Mesenchymal stem cell (in vitro differentiated cells and primary cell): ENCODE data around the gene CXXC5.
A peak's percentile ranks its signal among the peaks of the same experiment; 100 is the strongest.

Experiments
- DNase-seq: peaks from one replicate; pipeline ENCODE4 v3.0.0-alpha.2; 2013
- H2AFZ ChIP-seq: one replicate; pipeline ENCODE4 v1.6.1; 2013; ENCODE audit warnings: low read depth, mild to moderate bottlenecking, control low read depth, inconsistent platforms, low read length, moderate library complexity
- H2AK5ac ChIP-seq: 2 replicates; pipeline ENCODE4 v1.6.1; 2013; ENCODE audit warnings: low read length, moderate library complexity, mild to moderate bottlenecking, inconsistent platforms; ENCODE audit not compliant: severe bottlenecking
- H2BK120ac ChIP-seq: one replicate; pipeline ENCODE4 v1.6.1; 2013; ENCODE audit warnings: low read depth, mild to moderate bottlenecking, inconsistent platforms, low read length, moderate library complexity
- H2BK12ac ChIP-seq, 2 experiments: one replicate each; pipeline ENCODE4 v1.6.1; 2013; ENCODE audit warnings: inconsistent platforms in 2 of 2, low read length in 2 of 2, mild to moderate bottlenecking in 2 of 2, moderate library complexity in 2 of 2, control low read depth in 1 of 2
- H2BK15ac ChIP-seq: one replicate; pipeline ENCODE4 v1.6.1; 2013; ENCODE audit warnings: mild to moderate bottlenecking, low read depth, inconsistent platforms; ENCODE audit not compliant: poor library complexity, severe bottlenecking
- H2BK5ac ChIP-seq: 2 replicates; pipeline ENCODE4 v1.6.1; 2013; ENCODE audit warnings: low read depth, mild to moderate bottlenecking, low read length, control low read depth, inconsistent platforms; ENCODE audit not compliant: poor library complexity, severe bottlenecking
- H3K14ac ChIP-seq, 2 experiments: one replicate each; pipeline ENCODE4 v1.6.1; 2013; ENCODE audit warnings: inconsistent platforms in 2 of 2, low read length in 2 of 2, control low read depth in 1 of 2, mild to moderate bottlenecking in 1 of 2, moderate library complexity in 1 of 2
- H3K18ac ChIP-seq, 2 experiments: one replicate each; pipeline ENCODE4 v1.6.1; 2013; ENCODE audit warnings: inconsistent platforms in 2 of 2, low read length in 2 of 2, control low read depth in 1 of 2, low read depth in 1 of 2, mild to moderate bottlenecking in 1 of 2
- H3K23ac ChIP-seq, 2 experiments: one replicate each; pipeline ENCODE4 v1.6.1; 2013; ENCODE audit warnings: inconsistent platforms in 2 of 2, low read length in 2 of 2, mild to moderate bottlenecking in 2 of 2, moderate library complexity in 2 of 2, control low read depth in 1 of 2
- H3K27ac ChIP-seq: 2 replicates; pipeline ENCODE4 v1.5.1; 2013; ENCODE audit warnings: mild to moderate bottlenecking, moderate library complexity, low read length, control low read depth, inconsistent platforms; ENCODE audit not compliant: poor library complexity, severe bottlenecking
- H3K27me3 ChIP-seq, 2 experiments: 2 replicates each; pipeline versions ENCODE4 v1.6.1 to v1.7.0; 2013; ENCODE audit warnings: low read length in 2 of 2, mild to moderate bottlenecking in 2 of 2, moderate library complexity in 2 of 2, control low read depth in 1 of 2, inconsistent platforms in 1 of 2; ENCODE audit not compliant: control insufficient read depth in 1 of 2, insufficient read depth in 1 of 2
- H3K36me3 ChIP-seq, 2 experiments: 2 replicates each; pipeline versions ENCODE4 v1.6.1 to v1.7.0; 2013; ENCODE audit warnings: low read length in 2 of 2, control low read depth in 1 of 2, inconsistent platforms in 1 of 2, low read depth in 1 of 2, mild to moderate bottlenecking in 1 of 2; ENCODE audit not compliant: insufficient read depth in 2 of 2, control insufficient read depth in 1 of 2
- H3K4ac ChIP-seq, 2 experiments: one replicate each; pipeline ENCODE4 v1.6.1; 2013; ENCODE audit warnings: inconsistent platforms in 2 of 2, low read length in 2 of 2, mild to moderate bottlenecking in 2 of 2, moderate library complexity in 2 of 2, control low read depth in 1 of 2, low read depth in 1 of 2
- H3K4me1 ChIP-seq: 2 replicates; pipeline ENCODE4 v1.6.1; 2013; ENCODE audit warnings: low read depth, low read length, control low read depth; ENCODE audit not compliant: control insufficient read depth, insufficient read depth
- H3K4me2 ChIP-seq: 2 replicates; pipeline ENCODE4 v1.6.1; 2013; ENCODE audit warnings: low read length, mild to moderate bottlenecking, inconsistent platforms; ENCODE audit not compliant: poor library complexity, severe bottlenecking
- H3K4me3 ChIP-seq, 2 experiments: 2 replicates each; pipeline versions ENCODE4 v1.5.1 to v1.7.0; 2013; ENCODE audit warnings: low read length in 2 of 2, mild to moderate bottlenecking in 2 of 2, control low read depth in 1 of 2, low read depth in 1 of 2; ENCODE audit not compliant: insufficient read depth in 1 of 2
- H3K79me1 ChIP-seq: replicated peaks from 2 replicates; pipeline ENCODE4 v1.6.1; 2013; ENCODE audit warnings: mild to moderate bottlenecking, control low read depth, low read length, inconsistent platforms; ENCODE audit not compliant: poor library complexity, severe bottlenecking
- H3K9ac ChIP-seq: 2 replicates; pipeline ENCODE4 v1.7.0; 2013; ENCODE audit warnings: mild to moderate bottlenecking, low read length, moderate library complexity
- H3K9me3 ChIP-seq: 2 replicates; pipeline ENCODE4 v1.7.0; 2013; ENCODE audit warnings: mild to moderate bottlenecking, low read length; ENCODE audit not compliant: control insufficient read depth
- H4K8ac ChIP-seq: one replicate; pipeline ENCODE4 v1.6.1; 2013; ENCODE audit warnings: inconsistent platforms, mild to moderate bottlenecking, low read length, moderate library complexity
- H4K91ac ChIP-seq: one replicate; pipeline ENCODE4 v1.6.1; 2013; ENCODE audit warnings: mild to moderate bottlenecking, low read length, inconsistent platforms
- WGBS: methylation state at CpG from one replicate; pipeline ENCODE4 v1.1.7; 2013; ENCODE audit warnings: mixed read lengths; 5-methylcytosine and 5-hydroxymethylcytosine counted together

Gene CXXC5

GRCh38 chr5:139665626-139666025 lies 17.5 kb downstream of the CXXC5 start:
- Histone ChIP-seq H3K4ac (no peak overlapping the region), H2BK12ac (no peak overlapping the region)
- no peak for DNase-seq

GRCh38 chr5:139666551-139666950 lies 18.4 kb downstream of the CXXC5 start:
- no peak for DNase-seq
- Histone ChIP-seq H3K14ac (peak overlapping the region in 1 of 2 experiments; percentile 58), H4K8ac (no peak overlapping the region), H3K18ac (peak overlapping the region in 1 of 2 experiments; percentile 34), H3K36me3 (peaks cover 9 to 82% of the 10 kb centered on the region in 2 experiments), H3K4me3 (no peak overlapping the region), H2BK5ac (no peak overlapping the region), H3K79me1 (no peaks in the 10 kb centered on the region), H2BK120ac (no peak overlapping the region), H2AFZ (no peak overlapping the region), H3K4me2 (no peak overlapping the region), H3K27ac (peak overlapping the region; percentile 72), H3K27me3 (no peaks in the 10 kb centered on the region), H2BK15ac (no peak overlapping the region), H3K9me3 (no peaks in the 10 kb centered on the region), H2AK5ac (peak overlapping the region; percentile 18), H3K9ac (peak overlapping the region; percentile 91), H3K23ac (peak overlapping the region in 1 of 2 experiments; percentile 14), H4K91ac (no peak overlapping the region), H3K4ac (no peak overlapping the region), H3K4me1 (peaks cover 95% of the 10 kb centered on the region), H2BK12ac (no peak overlapping the region)
- 92% methylated on average over 7 of the region's 7 CpGs for WGBS

More at GRCh38 chr5:139665626-139666025, 17.5 kb downstream of the CXXC5 start:
- Histone ChIP-seq H3K79me1 (no peaks in the 10 kb centered on the region), H2BK5ac (no peak overlapping the region), H3K4me1 (peaks cover 93% of the 10 kb centered on the region), H3K9ac (no peak overlapping the region), H3K27me3 (no peaks in the 10 kb centered on the region), H3K9me3 (no peaks in the 10 kb centered on the region), H3K14ac (no peak overlapping the region), H3K4me2 (no peak overlapping the region), H3K18ac (peak overlapping the region in 1 of 2 experiments; percentile 18), H2AK5ac (no peak overlapping the region), H2AFZ (no peak overlapping the region), H2BK15ac (no peak overlapping the region), H2BK120ac (no peak overlapping the region), H3K23ac (no peak overlapping the region), H3K27ac (peak overlapping the region; percentile 72), H3K36me3 (peaks cover 6 to 81% of the 10 kb centered on the region in 2 experiments), H3K4me3 (no peak overlapping the region), H4K8ac (no peak overlapping the region), H4K91ac (no peak overlapping the region)
- WGBS, result 94% methylated on average over 11 of the region's 11 CpGs

GRCh38 chr5:139667001-139667729 lies 19.0 kb downstream of the CXXC5 start:
- H3K4ac ChIP-seq, result no peak overlapping the region
- H3K27me3 ChIP-seq, result no peaks in the 10 kb centered on the region
- no peak overlapping the region for H4K8ac ChIP-seq
- peaks cover 9 to 78% of the 10 kb centered on the region in 2 experiments for H3K36me3 ChIP-seq
- H3K9ac ChIP-seq, result peak overlapping the region; percentile 91
- no peak overlapping the region for H3K4me2 ChIP-seq
- peak overlapping the region; percentile 14 for H2AK5ac ChIP-seq
- no peak overlapping the region for H2BK15ac ChIP-seq
- no peak overlapping the region for H2AFZ ChIP-seq
- H3K9me3 ChIP-seq, result no peaks in the 10 kb centered on the region
- no peak overlapping the region for H2BK5ac ChIP-seq
- H4K91ac ChIP-seq, result no peak overlapping the region
- peak overlapping the region in 1 of 2 experiments; percentile 40 for H3K18ac ChIP-seq
- H3K4me3 ChIP-seq, result peak overlapping the region in 1 of 2 experiments; percentile 76
- 83% methylated on average over 2 of the region's 2 CpGs for WGBS
- H3K27ac ChIP-seq, result peak overlapping the region; percentile 72
- H3K79me1 ChIP-seq, result no peaks in the 10 kb centered on the region
- H3K14ac ChIP-seq, result no peak overlapping the region
- no peak overlapping the region for H3K23ac ChIP-seq
- H2BK120ac ChIP-seq, result no peak overlapping the region
- DNase-seq, result no peak
- H3K4me1 ChIP-seq, result peaks cover 91% of the 10 kb centered on the region
- H2BK12ac ChIP-seq, result no peak overlapping the region

GRCh38 chr5:139667730-139668063 lies 19.5 kb downstream of the CXXC5 start:
- Histone ChIP-seq H3K14ac (no peak overlapping the region), H2BK5ac (no peak overlapping the region), H3K18ac (no peak overlapping the region), H2AK5ac (no peak overlapping the region), H3K4ac (no peak overlapping the region), H2BK15ac (no peak overlapping the region), H3K23ac (no peak overlapping the region), H3K9me3 (no peaks in the 10 kb centered on the region), H3K79me1 (no peaks in the 10 kb centered on the region), H3K36me3 (peaks cover 9 to 79% of the 10 kb centered on the region in 2 experiments), H3K4me1 (peaks cover 92% of the 10 kb centered on the region), H4K8ac (no peak overlapping the region), H2BK12ac (no peak overlapping the region), H3K27ac (peak overlapping the region; percentile 72), H3K9ac (peak overlapping the region; percentile 91), H3K27me3 (no peaks in the 10 kb centered on the region), H2AFZ (no peak overlapping the region), H2BK120ac (no peak overlapping the region), H3K4me3 (peak overlapping the region in 1 of 2 experiments; percentile 76), H3K4me2 (peak overlapping the region; percentile 53), H4K91ac (no peak overlapping the region)
- peak; percentile 56 for DNase-seq
- WGBS, result 52% methylated on average over 3 of the region's 5 CpGs
